ENCODE results near the gene USPL1.
"Not testable (repeated sequence)": the region's sequence is repeated elsewhere in the genome, so short reads cannot be mapped to it uniquely, and the experiment has no call there.

The USPL1 gene

DNA sequence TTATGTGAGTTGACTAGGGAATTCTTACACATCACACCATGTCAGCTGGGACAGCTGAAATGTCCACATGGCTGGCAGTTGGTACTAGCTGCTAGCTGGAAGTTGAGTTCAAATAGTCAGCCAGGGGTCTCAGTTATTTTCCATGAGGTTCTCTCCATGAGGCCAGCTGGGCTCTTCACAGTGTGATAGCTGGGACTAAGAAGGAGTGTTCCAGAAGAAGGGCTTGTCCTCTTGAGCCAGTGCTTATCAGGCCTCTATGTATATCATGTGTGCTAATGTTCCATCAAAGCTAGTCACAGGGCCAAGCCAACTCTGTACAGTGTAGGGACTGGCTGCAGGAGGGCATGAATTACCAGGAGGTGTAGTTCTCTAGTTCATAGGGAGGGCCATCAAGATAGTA is 11.8 kb downstream of the USPL1 start:
- Mint-ChIP-seq H3K4me1 (ENCODE audit: low read depth) (peaks cover 51% of the 10 kb centered on the region), H3K4me3 (no peak overlapping the region), H3K9me3 (peaks cover under 1% of the 10 kb centered on the region), H3K27me3 (no peaks in the 10 kb centered on the region), H3K36me3 (ENCODE audit: low read depth) (peaks cover 66% of the 10 kb centered on the region), H3K27ac (no peak overlapping the region)

DNA sequence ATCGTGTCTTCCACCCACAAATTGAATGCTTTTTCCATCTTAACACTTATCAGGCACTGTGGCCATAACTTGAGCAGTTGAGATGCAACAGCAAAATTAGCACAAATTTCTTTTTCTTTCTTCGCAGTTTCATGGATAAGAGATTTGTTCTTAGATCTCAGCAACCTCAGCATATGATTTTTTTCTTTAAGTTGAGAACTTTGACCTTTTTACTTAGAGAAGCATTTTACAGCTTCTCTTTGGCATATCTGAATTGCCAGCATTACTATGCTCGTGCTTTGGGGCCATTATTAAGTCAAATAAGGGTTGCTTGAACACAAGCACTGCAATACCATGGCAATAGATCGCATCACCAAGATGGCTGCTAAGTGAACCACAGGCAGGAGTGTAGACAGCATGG is 16.1 kb downstream of the USPL1 start:
- Mint-ChIP-seq H3K36me3 (ENCODE audit: low read depth) (peaks cover 77% of the 10 kb centered on the region), H3K27ac (no peak overlapping the region), H3K4me3 (no peak overlapping the region), H3K9me3 (peaks cover 5% of the 10 kb centered on the region), H3K27me3 (no peaks in the 10 kb centered on the region), H3K4me1 (ENCODE audit: low read depth) (peaks cover 59% of the 10 kb centered on the region)

DNA sequence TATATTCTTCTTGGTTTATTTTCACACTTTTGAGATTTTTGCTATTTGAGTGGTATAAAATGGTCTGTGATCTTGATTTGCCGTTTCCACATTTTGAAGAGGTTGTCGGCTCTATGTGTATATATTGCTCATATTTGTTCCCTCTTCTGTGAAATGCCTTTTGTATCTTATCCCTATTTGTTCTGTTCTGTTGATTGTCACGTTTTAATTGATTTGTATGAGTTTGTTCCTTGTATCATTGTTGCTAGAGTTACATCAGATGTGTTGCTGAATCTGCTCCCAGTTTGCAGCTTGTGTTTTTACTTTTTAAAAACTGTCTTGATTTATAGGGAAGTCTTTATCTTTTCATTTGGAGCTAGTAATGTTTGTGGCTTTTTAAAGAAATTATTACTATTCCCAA is 17.1 kb downstream of the USPL1 start:
- Mint-ChIP-seq H3K27me3 (no peaks in the 10 kb centered on the region), H3K27ac (peak overlapping the region; percentile 56), H3K4me3 (no peak overlapping the region), H3K9me3 (peaks cover 5% of the 10 kb centered on the region), H3K36me3 (ENCODE audit: low read depth) (peaks cover 74% of the 10 kb centered on the region), H3K4me1 (ENCODE audit: low read depth) (peaks cover 52% of the 10 kb centered on the region)

DNA sequence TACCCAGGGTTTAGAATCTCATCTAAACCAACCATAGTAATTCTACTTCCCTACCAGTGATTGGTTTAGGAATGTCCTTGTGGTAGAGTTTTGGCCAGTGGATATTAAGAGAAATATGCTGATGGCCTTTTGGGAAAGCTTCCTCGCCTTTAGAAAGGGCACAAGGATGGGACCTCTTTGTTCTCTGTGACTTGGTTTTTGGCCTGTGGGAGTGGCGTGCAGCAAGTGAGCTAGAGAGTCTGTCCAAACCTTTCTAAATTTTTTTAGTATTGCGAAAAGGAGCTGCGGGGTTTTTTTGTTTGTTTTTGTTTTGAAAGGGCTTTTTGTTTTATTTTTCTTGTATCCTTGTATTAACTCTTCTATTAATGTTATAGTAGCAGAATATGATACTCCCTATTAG is 20.6 kb downstream of the USPL1 start:
- H3K4me3 Mint-ChIP-seq: no peak overlapping the region
- H3K27ac Mint-ChIP-seq: no peak overlapping the region
- peaks cover 5% of the 10 kb centered on the region for H3K9me3 Mint-ChIP-seq
- no peaks in the 10 kb centered on the region for H3K27me3 Mint-ChIP-seq
- peaks cover 39% of the 10 kb centered on the region for H3K4me1 Mint-ChIP-seq (ENCODE audit: low read depth)
- H3K36me3 Mint-ChIP-seq (ENCODE audit: low read depth): peaks cover 73% of the 10 kb centered on the region

DNA sequence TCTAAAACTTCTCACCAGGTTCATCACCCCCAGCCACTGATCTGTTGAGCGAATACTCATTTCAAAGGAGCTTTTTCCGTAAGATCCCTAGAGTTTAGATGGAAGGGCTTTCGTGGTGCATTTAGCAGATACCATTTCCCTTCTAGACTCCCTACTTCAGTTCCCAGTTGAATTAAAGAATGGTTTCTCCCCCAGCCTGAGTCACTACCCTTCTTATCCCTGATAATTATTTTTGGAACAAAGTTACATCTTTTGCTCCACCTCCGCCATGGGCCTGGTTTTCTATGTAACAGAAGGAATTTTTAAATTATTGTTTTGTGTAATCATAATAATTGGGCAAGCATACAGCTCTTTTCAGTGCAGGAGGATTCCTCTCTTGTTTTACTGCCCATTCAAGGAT is 22.0 kb downstream of the USPL1 start:
- Mint-ChIP-seq H3K4me1 (ENCODE audit: low read depth) (peaks cover 29% of the 10 kb centered on the region), H3K36me3 (ENCODE audit: low read depth) (peaks cover 65% of the 10 kb centered on the region), H3K9me3 (peaks cover 3% of the 10 kb centered on the region), H3K4me3 (no peak overlapping the region), H3K27me3 (no peaks in the 10 kb centered on the region), H3K27ac (no peak overlapping the region)

DNA sequence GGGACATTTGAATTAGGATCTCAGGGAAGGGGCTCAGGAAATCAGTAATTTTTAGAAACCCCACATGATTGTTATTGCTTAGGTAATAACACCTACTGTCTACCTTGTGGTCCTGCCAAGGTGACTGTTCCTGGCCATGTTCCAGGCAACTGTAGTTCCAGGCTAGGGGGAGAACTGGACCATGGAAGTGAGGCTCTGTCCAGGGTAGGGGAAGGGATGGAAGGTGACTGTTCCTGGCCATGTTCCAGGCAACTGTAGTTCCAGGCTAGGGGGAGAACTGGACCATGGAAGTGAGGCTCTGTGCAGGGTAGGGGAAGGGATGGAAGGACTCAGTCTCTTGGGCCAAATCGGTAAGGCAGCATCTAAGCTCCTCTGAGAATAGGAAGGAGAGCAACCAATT is 23.5 kb downstream of the USPL1 start:
- Mint-ChIP-seq H3K4me1 (ENCODE audit: low read depth) (peaks cover 15% of the 10 kb centered on the region), H3K36me3 (ENCODE audit: low read depth) (peaks cover 63% of the 10 kb centered on the region)
- H3K27ac Mint-ChIP-seq, H3K9me3 Mint-ChIP-seq, H3K27me3 Mint-ChIP-seq, H3K4me3 Mint-ChIP-seq: not testable (repeated sequence)

DNA sequence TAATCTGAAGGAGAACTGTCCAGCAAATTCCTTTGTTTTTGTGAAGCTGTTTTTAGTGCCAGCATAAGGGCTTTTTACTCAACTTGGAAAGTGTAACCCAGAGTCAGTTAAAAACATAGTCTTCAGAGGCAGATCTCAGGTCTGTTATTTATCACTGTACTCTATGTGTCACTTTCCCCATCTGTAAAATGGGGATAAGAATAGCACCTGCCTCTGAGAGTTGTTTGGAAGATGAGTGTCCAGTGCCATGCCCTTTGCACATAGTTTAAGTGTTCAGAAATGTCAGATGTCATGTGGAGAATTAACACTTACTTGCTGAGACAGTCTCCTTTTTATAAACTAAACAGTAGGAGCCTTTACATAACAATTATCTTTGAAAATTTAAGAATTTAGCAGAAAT is 27.9 kb downstream of the USPL1 start:
- Mint-ChIP-seq H3K27ac (no peak overlapping the region), H3K27me3 (no peaks in the 10 kb centered on the region), H3K4me3 (no peak overlapping the region), H3K4me1 (ENCODE audit: low read depth) (peaks cover 13% of the 10 kb centered on the region), H3K9me3 (no peaks in the 10 kb centered on the region), H3K36me3 (ENCODE audit: low read depth) (peaks cover 81% of the 10 kb centered on the region)

DNA sequence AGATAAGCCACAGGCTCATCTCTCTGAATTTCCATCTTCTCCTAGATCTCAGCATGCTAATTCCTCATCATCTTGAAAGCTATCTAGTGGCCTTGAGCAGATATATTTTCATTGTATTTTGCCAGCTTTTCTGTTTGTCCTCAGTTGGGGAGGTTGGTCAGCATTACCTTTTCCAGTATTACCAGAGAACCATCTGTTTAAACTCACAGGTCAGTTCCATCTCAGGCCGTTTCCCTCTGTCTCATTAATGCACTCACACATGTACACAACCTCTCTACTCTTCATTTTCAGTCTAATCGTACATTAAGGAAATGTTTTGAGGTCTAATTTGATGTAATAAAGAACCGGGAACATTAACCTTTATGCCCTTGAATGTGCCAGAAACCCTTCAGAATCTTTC is 29.7 kb downstream of the USPL1 start:
- no peak overlapping the region for H3K4me3 Mint-ChIP-seq
- peaks cover 28% of the 10 kb centered on the region for H3K4me1 Mint-ChIP-seq (ENCODE audit: low read depth)
- peaks cover 80% of the 10 kb centered on the region for H3K36me3 Mint-ChIP-seq (ENCODE audit: low read depth)
- no peaks in the 10 kb centered on the region for H3K27me3 Mint-ChIP-seq
- peak overlapping the region; percentile 26 for H3K27ac Mint-ChIP-seq
- H3K9me3 Mint-ChIP-seq: no peaks in the 10 kb centered on the region

DNA sequence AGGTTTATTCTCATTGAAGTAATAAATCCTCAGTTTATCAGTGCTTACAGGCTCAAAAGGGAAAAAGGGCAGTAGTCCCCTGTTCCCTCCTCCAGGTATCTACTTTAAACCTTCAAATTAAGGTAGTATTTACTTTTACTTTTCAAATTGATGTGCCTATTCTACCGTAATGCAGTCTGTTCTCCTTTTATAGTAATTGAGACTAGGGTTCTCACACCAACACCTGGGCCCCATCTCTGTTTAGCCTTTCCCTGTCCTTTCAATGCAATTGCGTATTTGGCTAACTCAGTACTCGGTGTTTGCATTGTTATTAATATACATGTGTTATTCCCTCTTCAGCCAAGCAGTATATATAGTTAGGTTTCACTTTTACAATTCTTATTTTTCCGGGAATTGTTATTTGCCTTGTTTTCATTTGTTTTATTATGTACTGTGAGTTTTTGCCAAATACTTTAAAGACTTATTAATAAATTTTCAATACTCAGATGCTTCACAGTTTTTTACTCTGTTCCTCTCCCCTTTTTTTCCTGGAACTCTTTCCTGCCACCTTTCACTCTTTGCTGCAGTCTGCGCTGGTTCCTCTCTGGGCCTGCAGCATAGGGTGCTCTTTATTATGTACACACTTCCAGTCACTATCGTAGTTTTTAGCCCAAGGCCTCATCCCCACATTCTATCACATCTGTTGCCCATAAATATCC is 30.3 kb downstream of the USPL1 start:
- Mint-ChIP-seq H3K27me3 (no peaks in the 10 kb centered on the region), H3K4me3 (no peak overlapping the region), H3K4me1 (ENCODE audit: low read depth) (peaks cover 34% of the 10 kb centered on the region), H3K27ac (peak overlapping the region; percentile 26), H3K36me3 (ENCODE audit: low read depth) (peaks cover 82% of the 10 kb centered on the region), H3K9me3 (no peaks in the 10 kb centered on the region)

DNA sequence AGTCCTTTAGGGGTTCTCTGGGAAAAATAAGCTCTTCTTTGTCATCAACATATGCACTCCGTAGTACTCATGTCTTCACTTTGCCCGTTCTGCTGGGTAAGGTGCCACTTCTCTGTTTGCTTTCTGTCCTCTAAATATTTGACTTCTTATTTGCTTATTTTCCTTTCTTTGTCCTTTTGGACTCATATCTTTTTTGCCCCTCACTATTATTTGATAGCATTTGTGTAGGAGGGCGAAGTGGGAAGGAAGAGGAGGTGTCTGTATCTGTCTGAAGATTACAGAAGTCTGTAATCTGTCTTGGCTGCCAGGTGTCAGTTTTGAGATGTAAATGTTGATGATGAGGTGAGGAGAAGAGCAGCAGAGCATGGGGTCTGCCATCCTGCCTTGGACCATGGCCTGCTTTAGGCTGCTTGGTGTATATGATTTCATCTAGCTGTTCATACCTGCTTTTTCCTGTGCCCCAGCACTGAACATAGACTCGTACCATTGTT is 30.8 kb downstream of the USPL1 start:
- Mint-ChIP-seq H3K4me1 (ENCODE audit: low read depth) (peaks cover 39% of the 10 kb centered on the region), H3K4me3 (no peak overlapping the region), H3K36me3 (ENCODE audit: low read depth) (peaks cover 83% of the 10 kb centered on the region), H3K27me3 (no peaks in the 10 kb centered on the region), H3K27ac (peak overlapping the region; percentile 7), H3K9me3 (no peaks in the 10 kb centered on the region)

DNA sequence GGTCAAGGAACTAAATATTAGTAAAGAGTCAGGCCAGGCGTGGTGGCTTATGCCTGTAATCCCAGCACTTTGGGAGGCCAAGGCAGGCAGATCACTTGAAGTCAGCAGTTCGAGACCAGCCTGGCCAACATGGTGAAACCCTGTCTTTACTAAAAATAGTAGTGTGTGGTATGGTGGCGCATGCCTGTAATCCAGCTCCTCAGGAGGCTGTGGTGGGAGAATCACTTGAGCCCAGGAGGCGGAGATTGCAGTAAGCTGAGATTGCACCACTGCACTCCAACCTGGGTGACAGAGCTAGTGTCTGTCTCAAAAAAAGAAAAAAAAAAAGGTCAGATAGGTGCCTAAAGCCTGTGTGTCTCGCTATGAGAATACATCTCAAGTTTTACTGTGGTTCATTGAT is 33.9 kb downstream of the USPL1 start:
- not testable (repeated sequence) for H3K27ac Mint-ChIP-seq
- peaks cover 51% of the 10 kb centered on the region for H3K4me1 Mint-ChIP-seq (ENCODE audit: low read depth)

DNA sequence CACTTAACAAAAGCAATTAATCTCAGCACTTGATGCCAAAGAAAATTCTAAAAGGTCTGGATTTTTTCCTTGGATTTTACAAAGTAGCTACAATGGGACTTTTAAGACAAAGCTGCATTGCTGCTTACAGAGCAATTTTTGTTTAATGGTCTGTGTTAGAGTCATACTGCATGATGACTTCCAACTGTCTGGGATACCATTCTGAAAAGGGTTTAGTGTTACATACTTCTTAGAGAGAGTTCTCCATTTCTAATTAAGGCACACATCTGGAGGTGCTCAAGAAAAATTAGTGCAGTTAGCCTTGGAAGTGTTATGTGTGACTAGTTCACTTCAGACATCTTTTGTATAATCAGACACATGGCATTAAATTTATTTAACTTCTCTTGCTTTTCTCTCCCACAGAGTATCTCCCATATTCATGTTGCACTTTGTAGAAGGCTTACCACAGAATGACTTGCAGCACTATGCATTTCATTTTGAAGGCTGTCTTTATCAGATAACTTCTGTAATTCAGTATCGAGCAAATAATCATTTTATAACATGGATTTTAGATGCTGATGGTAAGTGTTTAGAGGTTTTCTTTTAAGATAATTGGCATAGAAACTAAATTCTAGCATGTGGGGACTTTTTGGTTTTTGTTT is 35.1 kb downstream of the USPL1 start:
- H3K27ac Mint-ChIP-seq: no peak overlapping the region
- H3K27me3 Mint-ChIP-seq: no peaks in the 10 kb centered on the region
- H3K4me3 Mint-ChIP-seq: no peak overlapping the region
- no peaks in the 10 kb centered on the region for H3K9me3 Mint-ChIP-seq
- H3K36me3 Mint-ChIP-seq (ENCODE audit: low read depth): peaks cover 89% of the 10 kb centered on the region
- peaks cover 45% of the 10 kb centered on the region for H3K4me1 Mint-ChIP-seq (ENCODE audit: low read depth)

More for the DNA sequence above, 33.9 kb downstream of the USPL1 start:
- not testable (repeated sequence) for H3K27me3 Mint-ChIP-seq, H3K9me3 Mint-ChIP-seq, H3K4me3 Mint-ChIP-seq
- peaks cover 88% of the 10 kb centered on the region for H3K36me3 Mint-ChIP-seq (ENCODE audit: low read depth)

DNA sequence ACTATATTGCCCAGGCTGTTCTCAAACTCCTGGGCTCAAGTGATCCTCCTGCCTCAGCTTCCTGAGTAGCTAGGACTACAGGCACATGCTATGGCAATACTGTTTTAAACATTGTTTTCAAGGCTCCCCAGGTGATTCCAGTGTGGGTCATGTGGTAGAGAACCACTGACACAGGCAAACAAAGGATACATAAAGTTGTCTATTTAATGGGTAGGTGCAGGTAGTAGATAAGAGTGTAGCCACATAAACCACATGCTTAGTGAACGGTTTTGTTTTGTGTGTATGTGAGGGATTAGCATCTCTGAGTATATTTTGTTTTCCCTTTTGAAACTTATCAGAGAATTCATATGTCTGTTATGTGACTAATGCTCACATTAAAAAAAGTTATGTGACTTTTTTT is 36.7 kb downstream of the USPL1 start:
- Mint-ChIP-seq H3K36me3 (ENCODE audit: low read depth) (peaks cover 90% of the 10 kb centered on the region), H3K27ac (peak overlapping the region; percentile 47), H3K27me3 (no peaks in the 10 kb centered on the region), H3K4me1 (ENCODE audit: low read depth) (peaks cover 44% of the 10 kb centered on the region), H3K4me3 (no peak overlapping the region), H3K9me3 (no peaks in the 10 kb centered on the region)

DNA sequence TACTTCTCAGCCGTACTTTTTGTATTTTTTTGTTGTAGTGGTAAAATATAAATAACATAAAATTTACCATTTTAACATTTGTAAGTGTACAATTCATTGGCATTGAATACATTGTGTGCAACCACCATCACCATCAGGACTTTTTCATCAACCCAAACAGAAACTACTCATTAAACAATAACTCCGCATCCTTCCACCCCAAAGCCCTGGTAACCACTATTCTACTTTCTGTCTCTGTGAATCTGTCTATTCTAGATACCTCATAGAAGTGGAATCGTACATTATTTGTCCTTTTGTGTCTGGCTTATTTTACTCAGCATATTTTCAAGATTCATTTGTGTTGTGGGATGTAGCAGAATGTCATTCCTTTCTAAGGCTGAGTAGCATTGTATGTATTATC is 38.5 kb downstream of the USPL1 start:
- peaks cover 78% of the 10 kb centered on the region for H3K36me3 Mint-ChIP-seq (ENCODE audit: low read depth)
- no peaks in the 10 kb centered on the region for H3K27me3 Mint-ChIP-seq
- no peak overlapping the region for H3K27ac Mint-ChIP-seq
- H3K4me1 Mint-ChIP-seq (ENCODE audit: low read depth): peaks cover 44% of the 10 kb centered on the region
- H3K9me3 Mint-ChIP-seq: no peaks in the 10 kb centered on the region
- no peak overlapping the region for H3K4me3 Mint-ChIP-seq

DNA sequence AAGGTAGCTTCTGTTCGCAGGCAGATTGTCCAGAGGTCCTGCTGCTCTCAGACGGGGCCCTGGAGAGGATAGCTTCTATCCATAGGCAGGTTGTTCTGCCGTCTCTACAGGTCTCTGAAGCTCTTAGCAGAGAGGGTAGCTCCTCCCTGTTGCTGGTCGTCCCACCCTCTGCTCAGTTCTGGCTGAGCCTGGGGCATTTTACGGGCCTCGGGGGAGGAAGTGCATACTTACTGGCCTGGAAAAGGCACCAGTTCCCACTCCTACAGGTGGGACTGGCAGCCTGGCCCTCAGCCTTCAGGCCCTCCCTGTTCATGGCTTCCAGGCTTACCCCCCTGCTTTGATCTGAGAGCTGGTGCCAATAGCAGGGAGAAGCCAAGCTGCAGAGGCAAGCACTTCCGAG is 42.3 kb downstream of the USPL1 start:
- Mint-ChIP-seq H3K27ac (peak overlapping the region; percentile 33), H3K4me1 (ENCODE audit: low read depth) (peaks cover 20% of the 10 kb centered on the region), H3K36me3 (ENCODE audit: low read depth) (peaks cover 44% of the 10 kb centered on the region), H3K9me3 (no peaks in the 10 kb centered on the region), H3K27me3 (no peaks in the 10 kb centered on the region), H3K4me3 (no peak overlapping the region)

DNA sequence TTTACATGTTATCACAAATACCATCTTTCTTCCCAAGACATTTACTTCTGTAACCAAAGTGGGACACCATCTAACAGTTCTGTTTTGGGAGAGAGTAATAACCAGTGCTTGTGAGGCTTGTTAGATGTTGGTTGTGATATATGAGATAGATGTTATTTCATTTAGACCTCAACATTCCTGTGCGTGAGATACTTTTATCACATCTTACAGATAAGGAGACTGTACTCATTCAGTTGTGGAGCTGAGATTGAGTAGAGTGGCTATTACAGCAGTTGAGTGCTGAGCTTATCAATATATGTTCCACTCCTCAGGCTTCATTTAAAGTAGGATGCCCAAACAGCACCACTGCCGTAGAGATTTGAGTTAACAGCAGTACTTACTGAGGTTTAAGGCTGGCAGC is 43.1 kb downstream of the USPL1 start:
- Mint-ChIP-seq H3K4me1 (ENCODE audit: low read depth) (peaks cover 17% of the 10 kb centered on the region), H3K27me3 (no peaks in the 10 kb centered on the region), H3K27ac (no peak overlapping the region)

More for the DNA sequence above, 43.1 kb downstream of the USPL1 start:
- no peak overlapping the region for H3K4me3 Mint-ChIP-seq
- H3K36me3 Mint-ChIP-seq (ENCODE audit: low read depth): peaks cover 37% of the 10 kb centered on the region
- H3K9me3 Mint-ChIP-seq: no peaks in the 10 kb centered on the region

Data from stimulated activated naive CD8-positive, alpha-beta T cell treated with anti-CD3 and anti-CD28 coated beads, Interleukin-15, Interleukin-2, amounts not matched to agents 100 ng/mL and 50 ng/mL, for 24 hours (primary cell).